ENCODE measurements around the gene NAPB.

Gene NAPB

DNA sequence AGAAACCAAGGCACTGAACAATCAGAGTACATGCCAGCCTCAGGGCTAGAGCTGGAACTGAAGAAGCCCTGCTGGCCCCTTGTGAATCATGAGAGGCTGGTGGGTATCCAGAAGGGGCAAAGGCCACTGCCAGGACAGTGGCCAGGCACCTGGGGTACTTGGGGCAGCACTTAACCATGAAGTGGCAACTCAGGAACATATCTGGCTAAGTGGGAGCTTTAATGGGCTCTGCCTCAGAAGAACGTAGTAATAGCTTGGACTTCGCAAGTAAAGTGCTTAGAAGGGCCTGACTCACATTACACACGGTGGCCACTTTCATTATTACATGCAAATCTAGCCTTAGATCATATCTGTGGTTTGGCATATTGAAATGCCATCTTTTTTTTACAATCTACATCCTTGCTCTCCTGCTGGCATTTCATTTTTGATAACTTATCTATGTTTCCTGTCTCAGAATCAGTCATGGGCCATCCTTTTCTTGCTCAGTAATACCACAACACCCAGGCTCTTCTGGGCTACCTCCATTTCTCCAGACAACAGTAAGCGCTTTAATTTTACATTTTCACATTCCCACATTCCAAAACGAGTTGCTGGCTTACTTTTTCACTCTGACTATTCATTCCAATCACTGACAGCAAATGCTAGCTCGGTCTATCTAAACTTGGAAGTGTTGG, 21.6 kb downstream of the NAPB start:
- DNase-seq, result no peak
- TF ChIP-seq, protein P1, sequence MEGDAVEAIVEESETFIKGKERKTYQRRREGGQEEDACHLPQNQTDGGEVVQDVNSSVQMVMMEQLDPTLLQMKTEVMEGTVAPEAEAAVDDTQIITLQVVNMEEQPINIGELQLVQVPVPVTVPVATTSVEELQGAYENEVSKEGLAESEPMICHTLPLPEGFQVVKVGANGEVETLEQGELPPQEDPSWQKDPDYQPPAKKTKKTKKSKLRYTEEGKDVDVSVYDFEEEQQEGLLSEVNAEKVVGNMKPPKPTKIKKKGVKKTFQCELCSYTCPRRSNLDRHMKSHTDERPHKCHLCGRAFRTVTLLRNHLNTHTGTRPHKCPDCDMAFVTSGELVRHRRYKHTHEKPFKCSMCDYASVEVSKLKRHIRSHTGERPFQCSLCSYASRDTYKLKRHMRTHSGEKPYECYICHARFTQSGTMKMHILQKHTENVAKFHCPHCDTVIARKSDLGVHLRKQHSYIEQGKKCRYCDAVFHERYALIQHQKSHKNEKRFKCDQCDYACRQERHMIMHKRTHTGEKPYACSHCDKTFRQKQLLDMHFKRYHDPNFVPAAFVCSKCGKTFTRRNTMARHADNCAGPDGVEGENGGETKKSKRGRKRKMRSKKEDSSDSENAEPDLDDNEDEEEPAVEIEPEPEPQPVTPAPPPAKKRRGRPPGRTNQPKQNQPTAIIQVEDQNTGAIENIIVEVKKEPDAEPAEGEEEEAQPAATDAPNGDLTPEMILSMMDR (IDR thresholded peaks at IDR 0.05; ENCODE audit: low read depth, low read length), result 0 out of 2 replicates have a peak, but pooled peaks have one; percentile 1
- Histone ChIP-seq H3K36me3 (peaks cover 56% of the 10 kb centered on the region), H3K9me3 (ENCODE audit: severe bottlenecking) (no peaks in the 10 kb centered on the region), H3K27me3 (ENCODE audit: insufficient read depth, low read depth, severe bottlenecking) (no peaks in the 10 kb centered on the region), H3K4me3 (ENCODE audit: low read depth, low read length) (no peak overlapping the region), H3K27ac (no peak overlapping the region)

- TF ChIP-seq, protein P1 (IDR thresholded peaks at IDR 0.05; ENCODE audit: low read depth, low read length), result no peak
- Histone ChIP-seq H3K27ac (no peak overlapping the region), H3K4me3 (ENCODE audit: low read depth, low read length) (no peak overlapping the region), H3K36me3 (peaks cover 73% of the 10 kb centered on the region), H3K9me3 (ENCODE audit: severe bottlenecking) (no peaks in the 10 kb centered on the region), H3K27me3 (ENCODE audit: insufficient read depth, low read depth, severe bottlenecking) (no peaks in the 10 kb centered on the region)
- no peak for DNase-seq
Observed at GRCh38 chr20:23397961-23398360, 23.3 kb downstream of the NAPB start.

DNA sequence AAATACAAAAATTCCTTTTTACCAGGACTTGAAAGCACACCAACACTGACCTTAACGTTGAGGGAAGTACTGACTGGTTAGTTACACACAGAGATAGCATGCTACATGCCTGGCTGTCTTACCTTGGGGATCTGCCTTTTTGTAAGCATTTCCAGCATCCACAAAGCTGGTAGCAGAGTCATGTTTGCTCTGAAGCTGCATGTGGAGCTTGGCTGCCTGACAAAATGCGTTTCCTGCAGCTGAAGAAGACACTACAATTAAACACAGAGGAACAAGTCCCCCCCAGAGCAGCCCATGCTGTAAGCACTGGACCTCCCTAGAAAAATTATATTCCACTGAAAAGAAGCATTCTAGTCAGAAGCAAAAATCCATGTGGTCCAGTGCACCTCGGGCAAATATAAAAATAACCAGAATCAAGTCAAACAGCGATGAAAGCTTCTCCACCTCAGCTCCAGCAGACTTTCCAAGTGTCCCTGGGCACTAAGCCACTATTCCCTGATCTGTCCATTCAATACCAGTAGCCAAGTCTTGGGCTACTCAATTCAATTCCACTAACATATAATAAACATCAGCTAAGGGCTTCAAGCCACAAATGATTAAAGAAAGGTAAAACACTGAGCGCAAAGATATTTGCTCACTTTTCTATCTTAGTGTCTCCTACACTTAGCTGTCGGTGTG, 24.2 kb downstream of the NAPB start:
- Histone ChIP-seq H3K9me3 (ENCODE audit: severe bottlenecking) (no peaks in the 10 kb centered on the region), H3K27me3 (ENCODE audit: insufficient read depth, low read depth, severe bottlenecking) (no peaks in the 10 kb centered on the region), H3K36me3 (peaks cover 79% of the 10 kb centered on the region), H3K27ac (no peak overlapping the region), H3K4me3 (ENCODE audit: low read depth, low read length) (no peak overlapping the region)
- DNase-seq, result no peak
- TF ChIP-seq, protein P1 (IDR thresholded peaks at IDR 0.05; ENCODE audit: low read depth, low read length), result no peak

DNA sequence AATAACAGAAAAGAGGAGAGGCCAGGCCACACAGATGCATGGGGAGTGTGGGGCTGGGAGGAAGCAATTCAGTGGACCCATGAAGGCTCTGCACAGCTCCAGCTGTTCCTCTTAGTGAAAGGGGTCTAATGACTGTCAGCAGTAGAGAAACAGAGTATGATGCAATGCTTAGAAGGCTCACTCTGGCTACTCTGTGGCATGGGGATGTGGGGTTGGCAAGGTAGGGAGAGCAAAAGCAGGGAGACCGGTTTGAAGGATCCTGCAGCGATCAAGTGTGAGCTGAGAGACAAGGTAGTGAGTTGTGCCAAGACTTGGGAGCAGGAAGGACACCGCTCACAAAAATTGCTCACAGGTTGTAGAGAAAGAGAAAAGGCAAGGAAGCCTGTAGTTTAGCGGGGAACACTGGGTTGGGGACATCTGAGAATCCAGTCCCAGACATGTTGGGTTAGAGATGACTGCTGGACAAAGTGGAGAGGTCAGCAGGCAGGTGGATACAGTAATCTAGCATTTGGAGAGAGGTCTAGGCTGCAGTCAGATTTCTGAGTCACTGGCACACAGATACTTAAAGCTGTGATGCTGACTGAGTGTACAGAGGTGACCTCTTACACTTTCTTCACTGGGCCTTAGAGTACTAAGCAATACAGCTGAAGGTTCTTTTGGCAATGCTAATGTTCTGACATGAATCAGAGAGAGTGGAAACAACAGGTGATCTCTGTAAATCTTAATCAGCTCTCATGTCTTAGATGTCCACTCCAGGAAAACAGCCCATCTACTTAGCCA, 27.1 kb downstream of the NAPB start:
- Histone ChIP-seq H3K27ac (no peak overlapping the region), H3K36me3 (peaks cover 72% of the 10 kb centered on the region), H3K9me3 (ENCODE audit: severe bottlenecking) (no peaks in the 10 kb centered on the region), H3K27me3 (ENCODE audit: insufficient read depth, low read depth, severe bottlenecking) (no peaks in the 10 kb centered on the region), H3K4me3 (ENCODE audit: low read depth, low read length) (no peak overlapping the region)
- no peak for DNase-seq
- TF ChIP-seq, protein P1 (IDR thresholded peaks at IDR 0.05; ENCODE audit: low read depth, low read length), result no peak

DNA sequence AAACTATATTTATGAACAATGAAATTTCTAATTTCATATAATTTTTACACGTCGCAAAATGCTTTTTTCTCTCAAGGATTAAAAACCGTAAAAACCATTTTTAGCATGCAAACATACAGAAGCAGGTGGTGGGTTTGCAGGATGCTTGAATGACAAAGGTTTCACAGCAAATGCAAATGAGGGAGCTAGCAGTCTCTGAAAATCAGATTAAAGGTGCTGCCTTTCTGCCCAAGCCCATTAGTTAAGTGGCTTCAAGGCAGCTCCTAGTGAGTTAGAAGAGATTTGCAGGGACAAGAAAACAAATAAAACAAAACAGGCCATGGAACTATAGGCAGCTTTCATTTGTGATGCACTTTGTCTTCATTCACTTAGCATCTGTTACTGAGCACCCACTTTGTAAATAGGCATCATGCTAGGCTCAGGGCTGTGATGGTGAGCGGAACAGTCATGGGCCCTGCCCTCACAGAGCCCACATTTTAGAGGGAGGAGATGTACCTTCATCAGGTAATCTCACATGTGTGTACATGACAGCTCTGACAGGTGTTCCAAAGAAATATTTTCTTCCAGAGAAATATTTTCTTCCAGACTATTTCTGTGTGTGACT, 29.5 kb downstream of the NAPB start:
- no peak for DNase-seq
- no peak overlapping the region for H3K4me3 ChIP-seq (ENCODE audit: low read depth, low read length)

More for the DNA sequence above, 29.5 kb downstream of the NAPB start:
- Histone ChIP-seq H3K36me3 (peaks cover 71% of the 10 kb centered on the region), H3K9me3 (ENCODE audit: severe bottlenecking) (no peaks in the 10 kb centered on the region), H3K27me3 (ENCODE audit: insufficient read depth, low read depth, severe bottlenecking) (no peaks in the 10 kb centered on the region), H3K27ac (no peak overlapping the region)
- TF ChIP-seq, protein P1 (IDR thresholded peaks at IDR 0.05; ENCODE audit: low read depth, low read length), result no peak
